Measurements from ENCODE around the gene KIAA0825. TPM values are rescaled to one million over a fixed set of nuclear protein-coding genes. Genes with fewer than 3 reads are reported as not detected.

KIAA0825 gene
- total RNA-seq, 2 experiments from 2014 or later, result 0.19 to 0.32 TPM

DNA sequence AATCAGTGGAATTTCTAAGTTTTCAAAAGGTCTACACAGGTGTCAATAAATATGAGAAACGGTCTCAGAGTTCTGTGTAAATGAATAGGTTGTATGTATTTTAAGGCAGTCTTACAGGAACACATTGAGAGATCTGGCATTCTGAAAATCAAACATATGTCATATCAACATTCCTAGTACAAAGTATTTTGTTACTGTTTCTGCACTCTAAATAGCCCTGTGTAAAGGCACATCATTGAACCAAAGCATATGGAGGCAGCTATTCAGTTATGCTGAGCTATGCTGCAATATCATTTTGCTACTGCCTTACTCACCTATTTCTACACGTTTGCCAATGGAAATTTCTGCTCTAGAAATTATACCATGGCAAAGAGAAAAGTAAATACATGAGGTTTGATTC, 379.1 kb downstream of the KIAA0825 start:
- Histone ChIP-seq H3K9me2 (ENCODE audit: insufficient read depth, low read length) (no peaks in the 10 kb centered on the region), H3K27ac (ENCODE audit: low read depth, low read length, poor library complexity, severe bottlenecking) (no peak overlapping the region), H3K4me2 (ENCODE audit: low read length) (no peak overlapping the region), H4K20me1 (ENCODE audit: insufficient read depth, low read length) (no peaks in the 10 kb centered on the region), H3K4me1 (ENCODE audit: insufficient read depth, low read length, poor library complexity, severe bottlenecking) (no peaks in the 10 kb centered on the region), H3K79me2 (ENCODE audit: insufficient read depth, low read depth, low read length) (no peaks in the 10 kb centered on the region), H3K4me3 (ENCODE audit: low read depth, low read length, poor library complexity, severe bottlenecking) (no peak overlapping the region), H3K36me3 (ENCODE audit: insufficient read depth, low read length) (no peaks in the 10 kb centered on the region), H3K9me3 (ENCODE audit: low read length) (no peaks in the 10 kb centered on the region), H2AFZ (ENCODE audit: low read length) (no peak overlapping the region)
- ChIA-PET POLR2A (no interaction called here), CTCF (ENCODE audit: unreplicated experiment) (no interaction called here)
- intact Hi-C loops (cut with micrococcal nuclease; ENCODE audit: unreplicated experiment), result no loop called here
- no TSS peak for BruUV-seq (replicated peaks)
- TF ChIP-seq, protein P1, sequence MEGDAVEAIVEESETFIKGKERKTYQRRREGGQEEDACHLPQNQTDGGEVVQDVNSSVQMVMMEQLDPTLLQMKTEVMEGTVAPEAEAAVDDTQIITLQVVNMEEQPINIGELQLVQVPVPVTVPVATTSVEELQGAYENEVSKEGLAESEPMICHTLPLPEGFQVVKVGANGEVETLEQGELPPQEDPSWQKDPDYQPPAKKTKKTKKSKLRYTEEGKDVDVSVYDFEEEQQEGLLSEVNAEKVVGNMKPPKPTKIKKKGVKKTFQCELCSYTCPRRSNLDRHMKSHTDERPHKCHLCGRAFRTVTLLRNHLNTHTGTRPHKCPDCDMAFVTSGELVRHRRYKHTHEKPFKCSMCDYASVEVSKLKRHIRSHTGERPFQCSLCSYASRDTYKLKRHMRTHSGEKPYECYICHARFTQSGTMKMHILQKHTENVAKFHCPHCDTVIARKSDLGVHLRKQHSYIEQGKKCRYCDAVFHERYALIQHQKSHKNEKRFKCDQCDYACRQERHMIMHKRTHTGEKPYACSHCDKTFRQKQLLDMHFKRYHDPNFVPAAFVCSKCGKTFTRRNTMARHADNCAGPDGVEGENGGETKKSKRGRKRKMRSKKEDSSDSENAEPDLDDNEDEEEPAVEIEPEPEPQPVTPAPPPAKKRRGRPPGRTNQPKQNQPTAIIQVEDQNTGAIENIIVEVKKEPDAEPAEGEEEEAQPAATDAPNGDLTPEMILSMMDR (conservative IDR thresholded peaks at IDR 0.05; ENCODE audit: low read length), result no peak
- no peak for TF ChIP-seq EZH2phosphoT487 (IDR thresholded peaks at IDR 0.05; ENCODE audit: borderline replicate concordance, low read depth, low read length)
- DNase-seq (ENCODE audit: low spot score), result no peak

DNA sequence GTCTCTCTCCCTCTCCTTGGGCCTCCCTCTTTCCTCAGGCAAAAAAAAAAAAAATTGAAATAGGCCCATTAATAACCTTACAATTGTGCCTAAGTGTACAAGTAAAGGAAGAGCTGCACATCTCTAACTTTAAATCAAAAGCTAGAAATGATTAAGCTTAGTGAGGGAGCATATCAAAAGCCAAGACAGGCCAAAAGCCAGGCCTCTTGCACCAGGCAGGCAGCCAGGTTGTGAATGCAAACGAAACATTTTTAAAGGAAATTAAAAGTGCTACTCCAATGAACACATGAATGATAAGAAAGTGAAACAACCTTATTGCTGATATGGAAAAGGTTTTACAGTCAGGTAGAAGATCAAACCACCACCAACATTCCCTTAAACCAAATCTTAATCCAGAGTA, 383.4 kb downstream of the KIAA0825 start:
- no peak overlapping the region for H2AFZ ChIP-seq (ENCODE audit: low read length)
- H3K9me3 ChIP-seq (ENCODE audit: low read length), result no peaks in the 10 kb centered on the region
- H3K27ac ChIP-seq (ENCODE audit: low read depth, low read length, poor library complexity, severe bottlenecking), result no peak overlapping the region
- no peak for DNase-seq (ENCODE audit: low spot score)
- H4K20me1 ChIP-seq (ENCODE audit: insufficient read depth, low read length), result no peaks in the 10 kb centered on the region
- POLR2A ChIA-PET, result interaction anchor here (1.0 kb wide), 1 partner anchor 19 kb away, joined by 3 read pairs; no protein-coding TSS in a partner anchor
- CTCF ChIA-PET (ENCODE audit: unreplicated experiment), result no interaction called here
- no TSS peak for BruUV-seq (replicated peaks)
- TF ChIP-seq, protein P1 (conservative IDR thresholded peaks at IDR 0.05; ENCODE audit: low read length), result no peak
- no peak for TF ChIP-seq EZH2phosphoT487 (IDR thresholded peaks at IDR 0.05; ENCODE audit: borderline replicate concordance, low read depth, low read length)
- no peaks in the 10 kb centered on the region for H3K9me2 ChIP-seq (ENCODE audit: insufficient read depth, low read length)
- intact Hi-C loops (cut with micrococcal nuclease; ENCODE audit: unreplicated experiment), result no loop called here
- H3K4me1 ChIP-seq (ENCODE audit: insufficient read depth, low read length, poor library complexity, severe bottlenecking), result no peaks in the 10 kb centered on the region
- no peaks in the 10 kb centered on the region for H3K36me3 ChIP-seq (ENCODE audit: insufficient read depth, low read length)
- H3K4me3 ChIP-seq (ENCODE audit: low read depth, low read length, poor library complexity, severe bottlenecking), result no peak overlapping the region
- no peak overlapping the region for H3K4me2 ChIP-seq (ENCODE audit: low read length)
- H3K79me2 ChIP-seq (ENCODE audit: insufficient read depth, low read depth, low read length), result no peaks in the 10 kb centered on the region

DNA sequence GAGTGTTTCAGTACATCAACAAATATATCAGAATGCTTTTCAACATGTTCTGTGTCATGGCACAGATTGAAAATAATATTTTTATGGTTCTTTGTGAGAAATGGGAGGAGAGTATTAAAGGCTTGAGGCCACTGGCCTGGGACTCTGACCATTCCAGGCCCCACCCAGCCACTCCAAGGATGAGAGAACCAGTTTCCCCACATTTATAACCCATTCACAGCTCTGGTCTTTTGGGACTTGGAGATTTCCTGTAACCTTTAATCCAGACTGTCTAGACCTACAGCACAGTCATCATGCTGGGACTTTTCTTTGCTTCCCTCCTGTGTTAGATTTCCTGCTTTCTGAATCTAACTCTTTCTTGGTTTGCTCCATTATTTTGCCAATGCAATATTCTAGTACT, 389.6 kb downstream of the KIAA0825 start:
- no TSS peak for BruUV-seq (replicated peaks)
- Histone ChIP-seq H3K27ac (ENCODE audit: low read depth, low read length, poor library complexity, severe bottlenecking) (no peak overlapping the region), H3K36me3 (ENCODE audit: insufficient read depth, low read length) (no peaks in the 10 kb centered on the region), H4K20me1 (ENCODE audit: insufficient read depth, low read length) (no peaks in the 10 kb centered on the region), H3K9me3 (ENCODE audit: low read length) (no peaks in the 10 kb centered on the region), H3K4me3 (ENCODE audit: low read depth, low read length, poor library complexity, severe bottlenecking) (no peak overlapping the region), H3K79me2 (ENCODE audit: insufficient read depth, low read depth, low read length) (no peaks in the 10 kb centered on the region), H3K4me1 (ENCODE audit: insufficient read depth, low read length, poor library complexity, severe bottlenecking) (no peaks in the 10 kb centered on the region), H2AFZ (ENCODE audit: low read length) (no peak overlapping the region), H3K9me2 (ENCODE audit: insufficient read depth, low read length) (no peaks in the 10 kb centered on the region), H3K4me2 (ENCODE audit: low read length) (no peak overlapping the region)
- DNase-seq (ENCODE audit: low spot score), result no peak
- TF ChIP-seq EZH2phosphoT487 (IDR thresholded peaks at IDR 0.05; ENCODE audit: borderline replicate concordance, low read depth, low read length), result no peak
- TF ChIP-seq, protein P1 (conservative IDR thresholded peaks at IDR 0.05; ENCODE audit: low read length), result no peak
- intact Hi-C loops (cut with micrococcal nuclease; ENCODE audit: unreplicated experiment), result no loop called here
- POLR2A ChIA-PET, result no interaction called here
- CTCF ChIA-PET (ENCODE audit: unreplicated experiment), result no interaction called here
